ENCODE results near the gene FNBP1. TPM values are rescaled to one million over a fixed set of nuclear protein-coding genes. Genes with fewer than 3 reads are reported as not detected.

FNBP1 gene
- total RNA-seq, 3 donors from 2014 or later = 40.9 to 176 (median 42.0) TPM

DNA sequence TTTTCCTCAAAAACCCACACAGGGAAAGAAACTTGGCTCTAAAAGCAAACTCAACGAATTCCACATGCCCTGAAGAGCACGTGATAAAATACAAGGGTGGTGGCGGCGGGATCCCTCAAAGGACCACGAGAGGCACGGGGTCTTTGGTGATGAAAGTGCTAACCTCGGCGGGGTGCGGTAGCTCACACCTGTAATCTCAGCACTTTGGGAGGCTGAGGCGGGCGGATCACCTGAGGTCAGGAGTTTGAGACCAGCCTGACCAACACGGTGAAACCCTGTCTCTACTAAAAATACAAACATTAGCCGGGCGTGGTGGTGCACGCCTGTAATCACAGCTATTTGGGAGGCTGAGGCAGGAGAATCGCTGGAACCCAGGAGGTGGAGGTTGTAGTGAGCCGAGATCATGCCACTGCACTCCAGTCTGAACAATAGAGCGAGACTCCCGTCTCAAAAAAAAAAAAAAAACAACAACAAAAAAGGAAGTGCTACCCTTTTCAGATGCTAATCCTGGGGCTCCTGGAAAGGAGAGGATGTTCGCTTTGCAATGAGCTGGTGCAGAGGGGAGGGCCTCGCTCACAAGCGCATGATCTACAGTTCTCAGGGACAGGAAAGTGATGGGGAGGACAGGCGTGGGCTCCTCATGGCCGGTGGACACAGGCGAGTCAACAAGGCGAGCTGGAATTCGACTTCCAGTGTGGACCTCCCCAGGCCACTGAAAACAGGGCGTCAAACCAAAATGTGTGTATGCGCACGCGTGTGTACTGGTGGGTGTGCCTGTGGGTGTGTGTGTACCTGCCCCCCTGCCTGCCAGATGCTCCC lies 153.7 kb downstream of the FNBP1 start:
- TF ChIP-seq CTCF (IDR thresholded peaks at IDR 0.05) = no peak
- Histone ChIP-seq H3K4me1 (ENCODE audit: low read depth) (peaks cover 18% of the 10 kb centered on the region), H3K9me3 (no peaks in the 10 kb centered on the region), H3K36me3 (ENCODE audit: low read depth) (no peaks in the 10 kb centered on the region), H3K4me3 (no peak overlapping the region)
- DNase-seq (peak in 2 of 3 donors; percentile 42 to 63), ATAC-seq (no peak)
- intact Hi-C loops (cut with DNase I, micrococcal nuclease) = loop anchor here in 1 of 2 donors (5.0 kb wide), 1 partner anchor 153 kb away; the partner anchor contains the start of gene FNBP1

DNA sequence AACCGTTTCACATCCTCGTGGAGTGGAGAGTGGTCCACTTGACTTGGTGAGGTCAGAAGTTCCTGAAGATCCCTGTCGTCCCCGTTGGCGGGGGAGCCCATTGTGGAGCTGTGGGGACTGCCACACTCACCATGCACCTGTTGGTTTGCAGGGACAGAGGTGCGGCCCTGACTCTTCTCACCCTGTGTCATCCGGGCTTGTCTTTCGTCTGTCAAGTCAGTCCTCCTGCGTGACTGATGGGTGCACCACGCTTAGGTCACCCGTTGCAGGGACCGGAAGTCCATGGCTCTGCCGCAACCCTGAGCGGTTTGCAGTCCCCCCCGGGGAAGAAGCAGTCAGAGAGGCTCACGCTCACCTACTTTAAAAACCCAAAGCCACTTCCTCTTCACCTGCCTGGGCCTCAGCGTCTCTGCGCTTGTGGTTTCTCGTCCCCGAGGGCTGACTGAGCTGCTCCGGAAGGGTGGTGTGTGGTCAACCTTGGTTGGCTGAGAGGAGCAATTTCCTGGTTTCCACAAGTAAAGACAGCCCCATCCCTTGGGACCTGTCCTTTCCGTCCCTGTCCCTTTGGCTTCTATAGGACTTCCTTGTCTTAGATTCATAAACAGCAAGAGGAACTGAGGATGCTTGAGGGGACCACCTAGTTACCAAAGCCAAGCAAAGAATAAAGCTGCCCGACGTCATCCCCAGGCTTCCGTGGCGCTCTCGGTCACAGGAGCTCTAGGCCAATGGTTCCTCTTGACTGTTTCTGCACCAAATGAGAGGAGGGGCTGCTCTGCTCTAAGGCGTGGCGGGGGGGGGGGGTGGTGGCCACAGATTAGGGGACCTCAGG lies 154.5 kb downstream of the FNBP1 start:
- H3K4me3 ChIP-seq = no peak overlapping the region
- peak; percentile 33 for ATAC-seq
- peak; percentile 67 to 92 (median 77) for DNase-seq
- peaks cover 24% of the 10 kb centered on the region for H3K4me1 ChIP-seq (ENCODE audit: low read depth)
- TF ChIP-seq CTCF (IDR thresholded peaks at IDR 0.05) = no peak
- no peaks in the 10 kb centered on the region for H3K36me3 ChIP-seq (ENCODE audit: low read depth)
- H3K9me3 ChIP-seq = no peaks in the 10 kb centered on the region
- intact Hi-C loops (cut with DNase I, micrococcal nuclease) = loop anchor here in 1 of 2 donors (5.0 kb wide), 1 partner anchor 154 kb away; the partner anchor contains the start of gene FNBP1

DNA sequence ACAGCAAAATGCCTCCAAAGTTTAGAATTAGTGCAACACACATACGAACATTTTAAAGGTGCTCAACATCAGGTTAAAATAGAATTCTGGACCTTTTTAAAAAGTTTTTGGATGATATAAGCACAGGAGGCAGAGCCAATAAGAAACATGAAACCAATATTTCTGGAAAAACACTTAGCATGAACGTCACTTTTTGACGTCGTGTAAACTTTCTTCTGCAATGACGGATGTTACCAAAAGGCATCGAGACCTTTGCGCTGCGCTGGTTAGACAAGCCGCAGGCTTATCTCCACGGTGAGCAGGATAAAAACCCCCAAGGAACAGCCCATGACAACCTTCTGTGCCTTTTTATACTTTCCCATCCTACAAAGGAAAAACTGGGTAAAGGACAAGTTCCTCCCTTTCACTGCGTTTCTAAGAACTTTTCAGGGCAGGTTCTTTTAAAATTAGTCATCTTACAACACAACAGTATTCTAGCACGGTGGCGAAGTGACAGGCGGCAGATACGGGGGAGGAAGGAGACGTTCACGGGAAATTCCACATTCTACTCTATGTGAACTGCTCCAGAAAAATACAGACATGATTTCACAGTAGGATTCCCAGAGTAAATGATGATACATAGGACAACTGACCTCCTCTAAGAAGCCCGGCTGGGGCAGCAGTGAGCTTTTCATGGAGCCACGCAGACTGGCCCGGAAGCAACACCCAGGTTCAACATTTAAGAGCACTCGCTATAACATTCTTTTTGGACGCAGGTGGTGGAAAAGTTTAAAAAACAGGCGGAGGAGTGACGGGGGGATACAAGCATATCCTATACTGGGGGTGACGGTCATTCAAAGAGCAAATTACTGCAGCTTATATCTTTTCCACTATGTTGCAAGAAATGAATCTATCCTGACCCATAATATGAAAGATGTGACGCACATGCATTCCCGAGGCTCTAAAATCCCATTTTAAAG lies 155.4 kb downstream of the FNBP1 start:
- no peak overlapping the region for H3K4me3 ChIP-seq
- no peak for ATAC-seq

DNA sequence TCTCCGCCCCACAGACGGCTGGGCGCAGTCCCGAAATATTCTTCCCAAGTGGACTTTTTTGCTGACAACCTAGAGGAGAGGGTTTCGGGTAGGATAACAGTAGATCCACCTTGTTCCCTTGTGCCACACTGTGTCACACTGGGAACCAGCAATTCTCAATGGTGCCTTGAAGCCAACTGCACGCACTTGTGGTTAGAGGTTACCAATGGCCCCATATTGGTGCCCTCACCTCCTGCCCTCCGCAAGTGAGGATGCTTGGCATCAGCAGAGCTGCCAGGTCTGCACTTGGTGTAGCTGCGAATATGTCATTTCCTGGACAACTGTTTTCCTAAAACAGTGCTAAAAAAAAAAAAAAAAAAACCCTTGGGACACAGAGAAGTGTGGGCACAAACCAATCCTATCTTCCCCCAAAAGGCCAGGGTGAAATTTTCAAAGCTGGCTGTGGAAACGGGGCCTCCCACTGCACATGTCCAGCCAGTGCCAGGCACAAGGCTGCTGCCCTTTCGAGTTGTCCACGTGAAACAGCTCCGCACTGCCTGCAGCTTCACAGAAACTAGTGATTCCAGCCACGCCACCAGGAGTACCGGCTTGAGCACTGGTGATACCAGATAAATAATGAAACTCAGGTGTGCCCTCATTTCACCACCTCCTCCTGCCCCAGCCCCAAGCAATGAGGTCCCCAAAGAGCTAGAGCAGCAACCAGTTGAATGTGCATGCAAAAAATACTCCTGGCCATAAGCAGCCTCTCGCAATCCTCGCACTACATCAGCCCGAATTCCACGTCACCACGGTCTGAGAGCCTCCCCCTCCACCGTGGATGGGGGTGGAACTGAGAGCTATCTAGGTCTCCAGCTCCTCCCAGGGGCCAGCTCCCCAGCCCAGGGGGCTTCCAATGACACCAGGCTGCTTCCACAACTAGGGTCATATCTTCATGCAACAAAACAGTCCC lies 156.5 kb downstream of the FNBP1 start:
- Histone ChIP-seq H3K4me3 (no peak overlapping the region), H3K9me3 (no peaks in the 10 kb centered on the region), H3K4me1 (ENCODE audit: low read depth) (peaks cover 24% of the 10 kb centered on the region), H3K36me3 (ENCODE audit: low read depth) (no peaks in the 10 kb centered on the region)
- DNase-seq (peak in 2 of 3 donors; percentile 44 to 65), ATAC-seq (no peak)
- TF ChIP-seq CTCF (IDR thresholded peaks at IDR 0.05) = no peak
- intact Hi-C loops (cut with DNase I, micrococcal nuclease) = loop anchor here in 1 of 2 donors (5.0 kb wide), 1 partner anchor 156 kb away; the partner anchor contains the start of gene FNBP1

More for the DNA sequence above, 155.4 kb downstream of the FNBP1 start:
- Histone ChIP-seq H3K9me3 (no peaks in the 10 kb centered on the region), H3K4me1 (ENCODE audit: low read depth) (peaks cover 24% of the 10 kb centered on the region), H3K36me3 (ENCODE audit: low read depth) (no peaks in the 10 kb centered on the region)
- no peak for TF ChIP-seq CTCF (IDR thresholded peaks at IDR 0.05)
- peak in 2 of 3 donors; percentile 36 to 63 for DNase-seq
- intact Hi-C loops (cut with DNase I, micrococcal nuclease) = loop anchor here in 1 of 2 donors (5.0 kb wide), 1 partner anchor 155 kb away; the partner anchor contains the start of gene FNBP1
